BE2C (cell line): ENCODE measurements around the gene MOB3A.

Experiments
- DNase-seq: peaks from one replicate; pipeline ENCODE4 v3.0.0-alpha.2; 2020
- H3K27me3 ChIP-seq: fragments of 250-450 bp; sonication (Bioruptor Pico); 2 replicates; pipeline ENCODE4 v1.5.1; 2020; ENCODE audit warnings: mild to moderate bottlenecking
- H3K36me3 ChIP-seq: fragments of 250-450 bp; sonication (Bioruptor Pico); 2 replicates; pipeline ENCODE4 v1.5.1; 2020; ENCODE audit warnings: mild to moderate bottlenecking
- H3K4me1 ChIP-seq: fragments of 250-450 bp; sonication (Bioruptor Pico); 2 replicates; pipeline ENCODE4 v1.5.1; 2020
- H3K4me3 ChIP-seq: 2 replicates; pipeline ENCODE4 v1.5.1; 2011; ENCODE audit warnings: low read depth, low read length
- H3K9me3 ChIP-seq: fragments of 250-450 bp; sonication (Bioruptor Pico); 2 replicates; pipeline ENCODE4 v1.5.1; 2020
- CTCF ChIP-seq: IDR thresholded peaks from 2 replicates; pipeline ENCODE4 v1.5.1; 2012; ENCODE audit warnings: mild to moderate bottlenecking, low read depth, low read length

Gene MOB3A

GRCh38 chr19:2051773-2052704 is 44.1 kb downstream of the MOB3A start:
- Histone ChIP-seq H3K9me3 (no peaks in the 10 kb centered on the region), H3K4me1 (peaks cover 7% of the 10 kb centered on the region), H3K36me3 (peaks cover 9% of the 10 kb centered on the region; the same call in 1 of the 2 replicates), H3K27me3 (no peaks in the 10 kb centered on the region), H3K4me3 (no peak overlapping the region; the same call in 1 of the 2 replicates)
- no peak for TF ChIP-seq CTCF
- DNase-seq, result no peak

GRCh38 chr19:2050991-2051772 is 44.9 kb downstream of the MOB3A start, which contains the start of gene MKNK2:
Gene MKNK2, minus strand, starts transcription at chr19:2051244. Its CDS starts 393 bp downstream, at chr19:2050851.
- peak within 1 kb of the TSS; percentile 92 for H3K4me3 ChIP-seq
- TF ChIP-seq CTCF, result peak; percentile 44
- DNase-seq, result peak; percentile 96
- peaks cover 7% of the 10 kb centered on the region for H3K4me1 ChIP-seq
- H3K27me3 ChIP-seq, result no peaks in the 10 kb centered on the region
- H3K9me3 ChIP-seq, result no peaks in the 10 kb centered on the region
- peaks cover 10% of the 10 kb centered on the region for H3K36me3 ChIP-seq

GRCh38 chr19:2050349-2050990 is 45.7 kb downstream of the MOB3A start:
- DNase-seq, result no peak
- H3K4me3 ChIP-seq, result peak overlapping the region; percentile 92
- H3K9me3 ChIP-seq, result no peaks in the 10 kb centered on the region
- no peak for TF ChIP-seq CTCF
- no peaks in the 10 kb centered on the region for H3K27me3 ChIP-seq
- H3K4me1 ChIP-seq, result peaks cover 7% of the 10 kb centered on the region
- H3K36me3 ChIP-seq, result peaks cover 17% of the 10 kb centered on the region

- no peak for TF ChIP-seq CTCF
- Histone ChIP-seq H3K4me1 (peaks cover 7% of the 10 kb centered on the region), H3K36me3 (peaks cover 18% of the 10 kb centered on the region), H3K9me3 (no peaks in the 10 kb centered on the region), H3K27me3 (no peaks in the 10 kb centered on the region), H3K4me3 (peak overlapping the region; percentile 92)
- peak; percentile 71 for DNase-seq
These were observed 46.3 kb downstream of the MOB3A start for GRCh38 chr19:2049741-2050348.

GRCh38 chr19:2048959-2049740 is 47.0 kb downstream of the MOB3A start:
- no peaks in the 10 kb centered on the region for H3K9me3 ChIP-seq
- no peak for TF ChIP-seq CTCF
- peak overlapping the region; percentile 92 for H3K4me3 ChIP-seq
- no peak for DNase-seq
- H3K27me3 ChIP-seq, result no peaks in the 10 kb centered on the region
- H3K4me1 ChIP-seq, result peaks cover 7% of the 10 kb centered on the region
- peaks cover 18% of the 10 kb centered on the region for H3K36me3 ChIP-seq
